Measurements from ENCODE around the gene RIPOR1.

DNA sequence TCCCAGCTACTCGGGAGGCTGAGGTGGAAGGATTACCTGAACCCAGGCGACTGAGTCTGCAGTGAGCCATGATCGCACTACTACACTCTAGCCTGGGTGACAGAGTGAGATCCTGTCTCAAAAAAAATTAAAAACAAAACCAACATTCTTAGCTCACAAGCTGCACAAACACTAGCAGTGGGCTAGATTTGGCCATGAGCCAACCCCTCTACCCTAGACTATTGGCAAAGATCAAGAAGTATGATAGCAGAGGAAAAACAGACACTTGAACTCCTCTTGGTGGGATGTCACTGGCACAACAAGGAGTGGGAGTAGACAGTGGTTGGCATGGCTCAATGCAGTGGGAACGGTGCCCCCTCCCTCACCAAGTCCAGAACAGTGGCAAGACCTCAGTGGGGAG, 19.6 kb upstream of the RIPOR1 start:
- TF ChIP-seq, protein P1, sequence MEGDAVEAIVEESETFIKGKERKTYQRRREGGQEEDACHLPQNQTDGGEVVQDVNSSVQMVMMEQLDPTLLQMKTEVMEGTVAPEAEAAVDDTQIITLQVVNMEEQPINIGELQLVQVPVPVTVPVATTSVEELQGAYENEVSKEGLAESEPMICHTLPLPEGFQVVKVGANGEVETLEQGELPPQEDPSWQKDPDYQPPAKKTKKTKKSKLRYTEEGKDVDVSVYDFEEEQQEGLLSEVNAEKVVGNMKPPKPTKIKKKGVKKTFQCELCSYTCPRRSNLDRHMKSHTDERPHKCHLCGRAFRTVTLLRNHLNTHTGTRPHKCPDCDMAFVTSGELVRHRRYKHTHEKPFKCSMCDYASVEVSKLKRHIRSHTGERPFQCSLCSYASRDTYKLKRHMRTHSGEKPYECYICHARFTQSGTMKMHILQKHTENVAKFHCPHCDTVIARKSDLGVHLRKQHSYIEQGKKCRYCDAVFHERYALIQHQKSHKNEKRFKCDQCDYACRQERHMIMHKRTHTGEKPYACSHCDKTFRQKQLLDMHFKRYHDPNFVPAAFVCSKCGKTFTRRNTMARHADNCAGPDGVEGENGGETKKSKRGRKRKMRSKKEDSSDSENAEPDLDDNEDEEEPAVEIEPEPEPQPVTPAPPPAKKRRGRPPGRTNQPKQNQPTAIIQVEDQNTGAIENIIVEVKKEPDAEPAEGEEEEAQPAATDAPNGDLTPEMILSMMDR (conservative IDR thresholded peaks at IDR 0.05), result no peak
- no peak for TF ChIP-seq ZFX (IDR thresholded peaks at IDR 0.05)
